ENCODE measurements around the gene CRHR2.
"Not testable (repeated sequence)": the region's sequence is repeated elsewhere in the genome, so short reads cannot be mapped to it uniquely, and the experiment has no call there.

CRHR2 gene

GRCh38 chr7:30722187-30722586, 39.9 kb upstream of the CRHR2 start:
- Histone ChIP-seq H3K4me3 (ENCODE audit: low read length) (no peak overlapping the region), H3K27ac (ENCODE audit: low read length) (no peak overlapping the region), H3K27me3 (ENCODE audit: control insufficient read depth, insufficient read depth, low read length) (no peaks in the 10 kb centered on the region), H3K9me3 (ENCODE audit: control insufficient read depth, insufficient read depth, low read length) (no peaks in the 10 kb centered on the region), H3K36me3 (ENCODE audit: control insufficient read depth, insufficient read depth, low read length) (no peaks in the 10 kb centered on the region), H3K4me1 (ENCODE audit: control insufficient read depth, insufficient read depth, low read length) (0 out of 2 replicates have a peak, but pooled peaks cover 2% of the 10 kb centered on the region)
- no peak for DNase-seq (ENCODE audit: low read depth, low spot score)
- WGBS (ENCODE audit: insufficient coverage, insufficient read length) = no CpG with 5 or more reads among the region's 2 CpGs

GRCh38 chr7:30721211-30721610, 39.0 kb upstream of the CRHR2 start:
- no peaks in the 10 kb centered on the region for H3K9me3 ChIP-seq (ENCODE audit: control insufficient read depth, insufficient read depth, low read length)
- no peak overlapping the region for H3K4me3 ChIP-seq (ENCODE audit: low read length)
- no peaks in the 10 kb centered on the region for H3K36me3 ChIP-seq (ENCODE audit: control insufficient read depth, insufficient read depth, low read length)
- DNase-seq (ENCODE audit: low read depth, low spot score) = no peak
- no CpG with 5 or more reads among the region's 1 CpG for WGBS (ENCODE audit: insufficient coverage, insufficient read length)
- H3K27ac ChIP-seq (ENCODE audit: low read length) = no peak overlapping the region
- no peaks in the 10 kb centered on the region for H3K4me1 ChIP-seq (ENCODE audit: control insufficient read depth, insufficient read depth, low read length)
- no peaks in the 10 kb centered on the region for H3K27me3 ChIP-seq (ENCODE audit: control insufficient read depth, insufficient read depth, low read length)

- H3K4me3 ChIP-seq (ENCODE audit: low read length); H3K27ac ChIP-seq (ENCODE audit: low read length); H3K4me1 ChIP-seq (ENCODE audit: control insufficient read depth, insufficient read depth, low read length); H3K9me3 ChIP-seq (ENCODE audit: control insufficient read depth, insufficient read depth, low read length); DNase-seq (ENCODE audit: low read depth, low spot score); H3K27me3 ChIP-seq (ENCODE audit: control insufficient read depth, insufficient read depth, low read length); H3K36me3 ChIP-seq (ENCODE audit: control insufficient read depth, insufficient read depth, low read length): not testable (repeated sequence)
- 100% methylated on average over 1 of the region's 2 CpGs for WGBS (ENCODE audit: insufficient coverage, insufficient read length)
These were observed 37.2 kb upstream of the CRHR2 start for GRCh38 chr7:30719434-30719833.

GRCh38 chr7:30717181-30717580, 34.9 kb upstream of the CRHR2 start:
- H3K36me3 ChIP-seq (ENCODE audit: control insufficient read depth, insufficient read depth, low read length) = 0 out of 2 replicates have a peak, but pooled peaks cover 2% of the 10 kb centered on the region
- no peak overlapping the region for H3K4me3 ChIP-seq (ENCODE audit: low read length)
- no peaks in the 10 kb centered on the region for H3K9me3 ChIP-seq (ENCODE audit: control insufficient read depth, insufficient read depth, low read length)
- no peak overlapping the region for H3K27ac ChIP-seq (ENCODE audit: low read length)
- DNase-seq (ENCODE audit: low read depth, low spot score) = no peak
- no peaks in the 10 kb centered on the region for H3K27me3 ChIP-seq (ENCODE audit: control insufficient read depth, insufficient read depth, low read length)
- WGBS (ENCODE audit: insufficient coverage, insufficient read length) = no CpG with 5 or more reads among the region's 2 CpGs
- H3K4me1 ChIP-seq (ENCODE audit: control insufficient read depth, insufficient read depth, low read length) = no peaks in the 10 kb centered on the region

GRCh38 chr7:30714129-30714528, 31.9 kb upstream of the CRHR2 start:
- no peak for DNase-seq (ENCODE audit: low read depth, low spot score)
- no peaks in the 10 kb centered on the region for H3K9me3 ChIP-seq (ENCODE audit: control insufficient read depth, insufficient read depth, low read length)
- peaks cover 1% of the 10 kb centered on the region; the same call in 1 of the 2 replicates for H3K4me1 ChIP-seq (ENCODE audit: control insufficient read depth, insufficient read depth, low read length)
- H3K36me3 ChIP-seq (ENCODE audit: control insufficient read depth, insufficient read depth, low read length) = 0 out of 2 replicates have a peak, but pooled peaks cover 2% of the 10 kb centered on the region
- H3K27me3 ChIP-seq (ENCODE audit: control insufficient read depth, insufficient read depth, low read length) = no peaks in the 10 kb centered on the region
- no CpG with 5 or more reads among the region's 1 CpG for WGBS (ENCODE audit: insufficient coverage, insufficient read length)
- H3K27ac ChIP-seq (ENCODE audit: low read length) = no peak overlapping the region
- no peak overlapping the region for H3K4me3 ChIP-seq (ENCODE audit: low read length)

- Histone ChIP-seq H3K9me3 (ENCODE audit: control insufficient read depth, insufficient read depth, low read length) (no peaks in the 10 kb centered on the region), H3K27ac (ENCODE audit: low read length) (no peak overlapping the region), H3K4me1 (ENCODE audit: control insufficient read depth, insufficient read depth, low read length) (peaks cover 1% of the 10 kb centered on the region; the same call in 1 of the 2 replicates), H3K27me3 (ENCODE audit: control insufficient read depth, insufficient read depth, low read length) (no peaks in the 10 kb centered on the region), H3K36me3 (ENCODE audit: control insufficient read depth, insufficient read depth, low read length) (0 out of 2 replicates have a peak, but pooled peaks cover 2% of the 10 kb centered on the region), H3K4me3 (ENCODE audit: low read length) (no peak overlapping the region)
- WGBS (ENCODE audit: insufficient coverage, insufficient read length) = no CpG with 5 or more reads among the region's 6 CpGs
- no peak for DNase-seq (ENCODE audit: low read depth, low spot score)
These were observed 31.1 kb upstream of the CRHR2 start for GRCh38 chr7:30713392-30713791.

- Histone ChIP-seq H3K9me3 (ENCODE audit: control insufficient read depth, insufficient read depth, low read length) (no peaks in the 10 kb centered on the region), H3K4me1 (ENCODE audit: control insufficient read depth, insufficient read depth, low read length) (peaks cover 1% of the 10 kb centered on the region; the same call in 1 of the 2 replicates), H3K27ac (ENCODE audit: low read length) (no peak overlapping the region), H3K4me3 (ENCODE audit: low read length) (no peak overlapping the region), H3K27me3 (ENCODE audit: control insufficient read depth, insufficient read depth, low read length) (no peaks in the 10 kb centered on the region), H3K36me3 (ENCODE audit: control insufficient read depth, insufficient read depth, low read length) (0 out of 2 replicates have a peak, but pooled peaks cover 2% of the 10 kb centered on the region)
- no peak for DNase-seq (ENCODE audit: low read depth, low spot score)
- WGBS (ENCODE audit: insufficient coverage, insufficient read length) = no CpG with 5 or more reads among the region's 4 CpGs
These were observed 28.4 kb upstream of the CRHR2 start for GRCh38 chr7:30710669-30711068.

GRCh38 chr7:30709549-30709948, 27.3 kb upstream of the CRHR2 start:
- no CpG with 5 or more reads among the region's 6 CpGs for WGBS (ENCODE audit: insufficient coverage, insufficient read length)
- no peaks in the 10 kb centered on the region for H3K9me3 ChIP-seq (ENCODE audit: control insufficient read depth, insufficient read depth, low read length)
- H3K27ac ChIP-seq (ENCODE audit: low read length) = no peak overlapping the region
- no peak overlapping the region for H3K4me3 ChIP-seq (ENCODE audit: low read length)
- 0 out of 2 replicates have a peak, but pooled peaks cover 2% of the 10 kb centered on the region for H3K36me3 ChIP-seq (ENCODE audit: control insufficient read depth, insufficient read depth, low read length)
- DNase-seq (ENCODE audit: low read depth, low spot score) = no peak
- H3K27me3 ChIP-seq (ENCODE audit: control insufficient read depth, insufficient read depth, low read length) = no peaks in the 10 kb centered on the region
- H3K4me1 ChIP-seq (ENCODE audit: control insufficient read depth, insufficient read depth, low read length) = peaks cover 1% of the 10 kb centered on the region; the same call in 1 of the 2 replicates

- no peak overlapping the region for H3K4me3 ChIP-seq (ENCODE audit: low read length)
- WGBS (ENCODE audit: insufficient coverage, insufficient read length) = no CpG with 5 or more reads among the region's 3 CpGs
- no peak for DNase-seq (ENCODE audit: low read depth, low spot score)
- H3K4me1 ChIP-seq (ENCODE audit: control insufficient read depth, insufficient read depth, low read length) = peaks cover 1% of the 10 kb centered on the region; the same call in 1 of the 2 replicates
- no peaks in the 10 kb centered on the region for H3K9me3 ChIP-seq (ENCODE audit: control insufficient read depth, insufficient read depth, low read length)
- no peaks in the 10 kb centered on the region for H3K27me3 ChIP-seq (ENCODE audit: control insufficient read depth, insufficient read depth, low read length)
- 0 out of 2 replicates have a peak, but pooled peaks cover 2% of the 10 kb centered on the region for H3K36me3 ChIP-seq (ENCODE audit: control insufficient read depth, insufficient read depth, low read length)
- no peak overlapping the region for H3K27ac ChIP-seq (ENCODE audit: low read length)
These were observed 26.7 kb upstream of the CRHR2 start for GRCh38 chr7:30708983-30709382.

- Histone ChIP-seq H3K4me1 (ENCODE audit: control insufficient read depth, insufficient read depth, low read length) (peaks cover 1% of the 10 kb centered on the region; the same call in 1 of the 2 replicates), H3K27me3 (ENCODE audit: control insufficient read depth, insufficient read depth, low read length) (no peaks in the 10 kb centered on the region), H3K9me3 (ENCODE audit: control insufficient read depth, insufficient read depth, low read length) (no peaks in the 10 kb centered on the region), H3K27ac (ENCODE audit: low read length) (no peak overlapping the region), H3K36me3 (ENCODE audit: control insufficient read depth, insufficient read depth, low read length) (0 out of 2 replicates have a peak, but pooled peaks cover 2% of the 10 kb centered on the region), H3K4me3 (ENCODE audit: low read length) (no peak overlapping the region)
- DNase-seq (ENCODE audit: low read depth, low spot score) = no peak
- no CpG with 5 or more reads among the region's 4 CpGs for WGBS (ENCODE audit: insufficient coverage, insufficient read length)
These were observed 26.2 kb upstream of the CRHR2 start for GRCh38 chr7:30708412-30708811.
